Thyroid gland (tissue), 4 donors: Measurements from ENCODE around the gene ADAMTS2. TPM values are rescaled to one million over a fixed set of nuclear protein-coding genes. Genes with fewer than 3 reads are reported as not detected.

Source experiments
- DNase-seq, 2 donors: peaks; one replicate each; pipeline ENCODE4 v3.0.0-alpha.2; 2019
- H3K27ac ChIP-seq, 3 donors: fragments of 200-600 bp; sonication (generic); 1 replicate in 2 of 3; 2 replicates in 1 of 3; pipeline ENCODE4 v1.5.1; 2016 to 2019; ENCODE audit warnings: mild to moderate bottlenecking in 1 of 3, moderate library complexity in 1 of 3
- H3K27me3 ChIP-seq: fragments of 200-600 bp; sonication (generic); one replicate; pipeline ENCODE4 v1.5.1; 2019
- H3K36me3 ChIP-seq, 2 donors: fragments of 200-600 bp; sonication (generic); one replicate each; pipeline ENCODE4 v1.5.1; 2016 to 2019
- H3K4me1 ChIP-seq, 2 donors: fragments of 200-600 bp; sonication (generic); one replicate each; pipeline ENCODE4 v1.5.1; 2017 to 2019
- H3K4me3 ChIP-seq, 3 donors: fragments of 200-600 bp; sonication (generic); replicated peaks in 1 of 3; 1 replicate in 2 of 3; 2 replicates in 1 of 3; pipeline ENCODE4 v1.5.1; 2016; ENCODE audit warnings: mild to moderate bottlenecking in 1 of 3
- H3K9me3 ChIP-seq: fragments of 200-600 bp; sonication (generic); one replicate; pipeline ENCODE4 v1.5.1; 2017
- CTCF ChIP-seq, 6 experiments: fragments of 200-600 bp in 3 of 6; fragments of 450-650 bp in 3 of 6; sonication (generic) in 3 of 6; IDR thresholded peaks; one replicate each; pipeline ENCODE4 v1.5.1; 2016 to 2019; ENCODE audit warnings: antibody characterized with exemption in 6 of 6, mild to moderate bottlenecking in 2 of 6, inconsistent platforms in 1 of 6, moderate library complexity in 1 of 6
- POLR2A ChIP-seq, 2 donors: fragments of 450-650 bp; IDR thresholded peaks; one replicate each; pipeline ENCODE4 v1.6.1; 2017; ENCODE audit warnings: antibody characterized with exemption in 2 of 2, mild to moderate bottlenecking in 2 of 2, moderate library complexity in 1 of 2
- WGBS, 2 donors: methylation state at CpG; one replicate each; pipeline ENCODE4 v1.1.5; 2017; 5-methylcytosine and 5-hydroxymethylcytosine counted together
- intact Hi-C: fragments of 100-400 bp; cut with DNase I; formaldehyde crosslinking; loops from one replicate; pipeline ENCODE4 v1.15.1; 2023
- total RNA-seq, 4 donors: library from RNA; depleted of rRNA; stranded (reverse); fragments of >200 nt; gene quantifications; one replicate each; pipeline ENCODE4 v1.2.3, GENCODE V29; 2016

The ADAMTS2 gene
- total RNA-seq, 4 donors from 2014 or later = 3.5 to 16.2 (median 7.3) TPM

DNA sequence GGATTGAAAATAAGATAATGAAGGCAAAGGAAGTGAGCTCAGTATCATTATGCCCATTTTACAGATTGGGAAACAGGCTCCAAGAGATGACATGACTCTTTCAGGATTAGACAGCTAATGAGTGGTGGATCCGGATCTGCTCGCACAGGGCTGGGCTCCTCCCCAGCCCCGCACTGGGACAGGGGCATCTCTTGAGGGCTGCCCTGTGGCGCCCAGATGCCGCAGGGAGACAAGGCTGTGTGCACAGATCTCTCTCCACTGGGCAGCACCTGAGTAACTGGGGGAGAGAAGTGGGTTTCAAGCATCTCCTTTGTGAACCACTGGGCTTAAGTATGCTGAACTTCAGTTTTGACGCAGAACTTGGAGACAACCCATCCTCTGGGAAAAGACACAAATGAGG lies 43.9 kb downstream of the ADAMTS2 start:
- TF ChIP-seq POLR2A (IDR thresholded peaks at IDR 0.05) (no peak), CTCF (IDR thresholded peaks at IDR 0.05) (no peak)
- no peaks in the 10 kb centered on the region for H3K36me3 ChIP-seq
- intact Hi-C loops = no loop called here
- no peak overlapping the region for H3K27ac ChIP-seq
- 81 to 88% methylated on average over 6 of the region's 6 CpGs for WGBS, 2 donors
- peaks cover 0 to 4% of the 10 kb centered on the region in 2 donors for H3K4me1 ChIP-seq
- DNase-seq = no peak
- H3K9me3 ChIP-seq = no peaks in the 10 kb centered on the region
- no peak overlapping the region for H3K4me3 ChIP-seq
- no peaks in the 10 kb centered on the region for H3K27me3 ChIP-seq

DNA sequence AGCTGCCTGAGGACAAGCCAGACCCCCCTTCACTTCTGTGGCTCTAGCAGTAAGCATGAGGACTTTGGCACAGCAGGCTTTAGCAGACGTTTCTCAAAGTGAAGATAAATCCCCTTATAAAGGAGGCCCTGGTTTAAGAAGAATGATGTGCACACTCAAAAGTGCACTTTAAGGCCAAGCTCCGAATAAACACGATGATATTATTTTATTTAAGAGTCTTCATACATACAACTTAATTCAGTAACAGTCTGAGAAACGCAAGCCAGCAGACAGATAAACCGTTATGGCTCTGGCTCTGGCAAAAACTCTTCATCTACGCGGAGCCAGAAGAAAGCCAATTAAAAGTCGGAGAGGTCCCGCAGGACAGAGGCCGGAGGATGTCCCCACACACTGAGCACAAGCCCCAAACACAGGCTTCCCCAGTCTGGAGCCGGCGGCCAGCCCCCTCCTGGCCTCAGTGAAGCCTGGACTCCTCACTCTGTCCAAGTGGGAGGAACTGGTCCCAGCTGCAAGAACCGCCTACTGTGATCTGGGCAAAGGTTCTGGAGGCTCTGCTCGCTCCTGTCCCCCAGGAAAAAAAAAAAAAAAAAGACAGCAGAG lies 44.6 kb downstream of the ADAMTS2 start:
- H3K4me1 ChIP-seq = peaks cover 0 to 4% of the 10 kb centered on the region in 2 donors
- TF ChIP-seq CTCF (IDR thresholded peaks at IDR 0.05) (no peak), POLR2A (IDR thresholded peaks at IDR 0.05) (no peak)
- H3K9me3 ChIP-seq = no peaks in the 10 kb centered on the region
- intact Hi-C loops = no loop called here
- no peak overlapping the region for H3K4me3 ChIP-seq
- H3K27me3 ChIP-seq = no peaks in the 10 kb centered on the region
- WGBS, 2 donors = 50 to 67% methylated on average over 14 of the region's 14 CpGs
- no peak overlapping the region for H3K27ac ChIP-seq
- H3K36me3 ChIP-seq = no peaks in the 10 kb centered on the region
- DNase-seq = peak in 1 of 2 donors; percentile 10

DNA sequence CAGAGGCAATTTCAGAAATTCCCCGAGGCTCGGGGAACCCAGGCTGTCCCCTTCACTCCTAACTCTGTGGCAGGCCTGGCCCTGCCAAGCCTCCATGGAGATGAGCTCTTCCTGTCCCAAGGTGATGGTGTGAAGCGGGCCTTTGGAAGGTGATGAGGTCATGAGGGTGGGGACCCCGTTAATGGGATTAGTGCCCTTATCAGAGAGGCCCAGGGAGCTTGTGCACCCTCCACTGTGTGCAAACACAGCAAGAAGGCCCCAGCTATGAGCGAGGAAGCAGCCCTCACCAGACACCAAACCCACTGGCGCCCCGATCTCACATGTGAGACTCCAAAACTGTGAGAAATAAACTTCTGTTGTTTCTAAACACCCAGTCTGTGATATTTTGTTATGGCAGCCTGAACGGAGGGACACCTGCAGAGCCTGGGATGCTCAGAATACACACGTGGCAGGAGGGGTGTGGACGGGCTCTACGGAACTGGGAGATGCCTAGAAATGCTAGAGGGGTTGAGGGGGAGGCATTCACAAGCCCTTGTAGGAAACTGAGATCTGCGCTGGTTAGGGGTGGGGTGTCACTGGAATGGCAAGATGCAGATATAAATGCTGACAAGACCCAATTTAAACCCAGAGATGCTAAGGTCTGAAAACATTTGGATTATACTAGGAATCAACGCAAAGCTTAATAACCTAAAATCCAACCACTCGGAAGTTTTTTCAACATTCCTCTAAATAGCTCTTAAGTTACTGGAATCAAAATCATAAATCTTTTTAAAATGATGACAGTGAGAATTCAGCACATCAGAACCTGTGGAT lies 46.9 kb downstream of the ADAMTS2 start:
- Histone ChIP-seq H3K9me3 (no peaks in the 10 kb centered on the region), H3K36me3 (no peaks in the 10 kb centered on the region), H3K27me3 (no peaks in the 10 kb centered on the region), H3K4me1 (peaks cover 0 to 4% of the 10 kb centered on the region in 2 donors), H3K4me3 (no peak overlapping the region), H3K27ac (no peak overlapping the region)
- TF ChIP-seq POLR2A (IDR thresholded peaks at IDR 0.05) = no peak
- no peak for DNase-seq
- WGBS, 2 donors = 89 to 90% methylated on average over 13 to 14 of the region's 14 CpGs
- intact Hi-C loops = no loop called here

DNA sequence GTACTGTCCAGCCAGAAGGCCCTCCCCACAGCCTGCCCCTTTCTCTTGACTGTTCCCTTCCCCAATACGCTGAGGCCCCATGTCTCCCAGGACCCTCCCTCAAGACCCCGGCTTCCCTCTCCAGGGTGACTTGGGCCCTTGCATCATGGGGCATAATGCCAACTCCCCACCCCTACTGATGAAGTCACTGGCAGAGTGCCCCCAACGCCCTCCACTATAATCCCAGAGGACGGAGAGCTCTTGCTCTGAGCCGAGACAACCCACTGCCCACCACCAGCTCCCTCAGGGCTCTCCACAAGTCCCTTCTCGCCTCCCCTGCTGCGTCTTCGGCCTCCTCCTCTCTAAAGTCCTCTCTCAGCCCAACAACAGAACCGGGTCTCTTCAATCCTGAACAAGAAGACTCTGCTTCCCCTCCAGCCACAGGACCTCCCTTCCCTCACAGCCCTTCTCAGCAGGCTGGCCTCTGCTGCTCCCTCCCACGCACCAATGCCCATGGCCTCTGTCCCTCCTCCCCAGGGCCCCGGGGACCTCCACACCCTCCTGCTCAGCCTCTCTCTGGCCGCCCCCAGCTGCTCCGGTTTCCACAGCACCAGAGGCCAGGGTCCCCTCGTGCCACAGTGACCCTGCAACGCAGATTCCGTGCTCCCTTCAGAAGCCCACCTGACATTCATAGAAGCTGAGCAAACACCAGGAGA lies 47.6 kb downstream of the ADAMTS2 start:
- 79 to 81% methylated on average over 16 of the region's 16 CpGs for WGBS, 2 donors
- no peak for DNase-seq
- Histone ChIP-seq H3K27ac (no peak overlapping the region), H3K4me3 (no peak overlapping the region), H3K4me1 (peaks cover 0 to 4% of the 10 kb centered on the region in 2 donors), H3K27me3 (no peaks in the 10 kb centered on the region), H3K9me3 (no peaks in the 10 kb centered on the region), H3K36me3 (no peaks in the 10 kb centered on the region)
- intact Hi-C loops = no loop called here
- no peak for TF ChIP-seq POLR2A (IDR thresholded peaks at IDR 0.05)
- no peak for TF ChIP-seq CTCF (IDR thresholded peaks at IDR 0.05)

DNA sequence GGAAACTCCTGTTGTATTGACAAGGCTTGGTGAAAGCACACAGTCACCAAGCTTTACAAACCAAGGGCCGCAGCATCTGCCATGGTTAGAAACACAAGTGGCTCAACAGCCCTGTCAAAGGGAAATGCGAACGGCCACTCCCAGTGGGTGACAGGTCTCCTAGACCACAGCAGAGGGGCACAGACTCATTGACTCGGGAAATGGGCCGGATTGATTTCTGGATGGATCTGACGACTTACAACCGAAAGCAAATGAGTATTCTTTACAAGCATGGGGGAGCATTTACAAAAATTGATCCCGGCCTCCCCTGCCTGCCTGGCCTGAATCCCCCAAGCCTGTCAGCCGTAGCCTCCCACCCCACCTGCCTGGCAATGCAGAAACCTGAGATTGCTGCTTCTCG lies 48.2 kb downstream of the ADAMTS2 start:
- Histone ChIP-seq H3K27me3 (no peaks in the 10 kb centered on the region), H3K4me3 (no peak overlapping the region), H3K36me3 (no peaks in the 10 kb centered on the region), H3K27ac (no peak overlapping the region), H3K4me1 (peaks cover 0 to 4% of the 10 kb centered on the region in 2 donors), H3K9me3 (no peaks in the 10 kb centered on the region)
- intact Hi-C loops = no loop called here
- no peak for TF ChIP-seq CTCF (IDR thresholded peaks at IDR 0.05)
- no peak for TF ChIP-seq POLR2A (IDR thresholded peaks at IDR 0.05)
- DNase-seq = no peak
- WGBS, 2 donors = 86 to 96% methylated on average over 9 to 10 of the region's 10 CpGs
